GM06990 (cell line): ENCODE results near the gene PPP3CB.

Experiments
- DNase-seq: peaks from one replicate; pipeline ENCODE4 v3.0.0-alpha.2; 2011; ENCODE audit not compliant: insufficient read length; ENCODE audit errors: extremely low read depth
- H3K27me3 ChIP-seq: replicated peaks from 2 replicates; pipeline ENCODE4 v1.6.0; 2011; ENCODE audit warnings: low read length; ENCODE audit not compliant: control insufficient read depth, insufficient read depth
- H3K36me3 ChIP-seq: 2 replicates; pipeline ENCODE4 v1.5.1; 2011; ENCODE audit warnings: low read length; ENCODE audit not compliant: control insufficient read depth, insufficient read depth
- H3K4me3 ChIP-seq: replicated peaks from 2 replicates; pipeline ENCODE4 v1.5.1; 2011; ENCODE audit warnings: low read depth, mild to moderate bottlenecking, control low read depth, low read length
- CTCF ChIP-seq: IDR thresholded peaks from 2 replicates; pipeline ENCODE4 v1.5.1; 2011; ENCODE audit warnings: low read length, control low read depth, mild to moderate bottlenecking, inconsistent platforms; ENCODE audit not compliant: insufficient read depth, poor library complexity, severe bottlenecking

The PPP3CB gene

GRCh38 chr10:73509695-73510094 lies 13.9 kb upstream of the PPP3CB start:
- H3K4me3 ChIP-seq, result no peak overlapping the region
- no peak for TF ChIP-seq CTCF
- no peaks in the 10 kb centered on the region; the same call in 1 of the 2 replicates for H3K36me3 ChIP-seq
- no peaks in the 10 kb centered on the region for H3K27me3 ChIP-seq
- no peak for DNase-seq

- no peaks in the 10 kb centered on the region for H3K27me3 ChIP-seq
- H3K4me3 ChIP-seq, result no peak overlapping the region
- no peak for TF ChIP-seq CTCF
- H3K36me3 ChIP-seq, result no peaks in the 10 kb centered on the region; the same call in none of the 2 replicates
- DNase-seq, result no peak
These were observed 10.7 kb upstream of the PPP3CB start for GRCh38 chr10:73506491-73506890.

DNA sequence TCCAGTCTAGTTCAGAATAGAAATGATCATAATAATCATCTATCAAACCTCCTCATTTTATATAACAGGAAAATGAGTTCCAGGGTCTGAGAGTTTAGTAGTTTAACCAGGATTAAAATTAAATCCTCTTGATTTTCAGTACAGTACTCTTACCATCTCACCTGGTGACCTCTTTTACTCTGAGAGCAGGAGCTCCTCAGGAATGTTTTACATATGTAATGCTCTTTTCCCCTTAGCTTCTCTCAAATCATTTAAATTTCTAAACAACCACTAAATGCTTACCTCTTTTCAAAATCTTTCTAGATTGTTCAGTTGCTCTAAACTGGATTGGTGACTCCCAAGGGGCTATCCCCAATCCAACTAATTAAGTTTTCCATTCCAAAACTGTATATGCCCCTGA lies 10.2 kb upstream of the PPP3CB start:
- H3K27me3 ChIP-seq, result no peaks in the 10 kb centered on the region
- no peak for TF ChIP-seq CTCF
- no peak overlapping the region for H3K4me3 ChIP-seq
- DNase-seq, result no peak
- H3K36me3 ChIP-seq, result no peaks in the 10 kb centered on the region; the same call in none of the 2 replicates

DNA sequence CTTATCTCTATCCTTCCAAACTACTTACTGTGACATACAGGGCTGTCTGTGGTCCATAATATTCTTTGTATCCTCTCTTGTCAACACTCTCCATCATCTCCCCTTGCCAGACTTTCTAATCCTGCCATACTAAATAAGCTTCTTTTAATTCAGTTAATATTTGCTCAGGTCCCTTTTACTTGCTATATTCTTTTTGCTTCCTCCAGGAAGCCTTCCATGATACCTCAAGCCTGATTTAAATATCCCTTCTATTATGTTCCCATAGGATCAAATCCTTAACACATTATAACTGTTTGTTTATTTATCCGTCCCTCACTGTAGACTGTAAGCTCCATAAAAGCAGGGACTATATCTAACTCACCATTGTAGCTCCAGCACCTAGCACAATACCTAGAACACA lies 7.2 kb upstream of the PPP3CB start:
- no peak for TF ChIP-seq CTCF
- no peak for DNase-seq
- Histone ChIP-seq H3K27me3 (no peaks in the 10 kb centered on the region), H3K36me3 (no peaks in the 10 kb centered on the region; the same call in none of the 2 replicates), H3K4me3 (no peak overlapping the region)

DNA sequence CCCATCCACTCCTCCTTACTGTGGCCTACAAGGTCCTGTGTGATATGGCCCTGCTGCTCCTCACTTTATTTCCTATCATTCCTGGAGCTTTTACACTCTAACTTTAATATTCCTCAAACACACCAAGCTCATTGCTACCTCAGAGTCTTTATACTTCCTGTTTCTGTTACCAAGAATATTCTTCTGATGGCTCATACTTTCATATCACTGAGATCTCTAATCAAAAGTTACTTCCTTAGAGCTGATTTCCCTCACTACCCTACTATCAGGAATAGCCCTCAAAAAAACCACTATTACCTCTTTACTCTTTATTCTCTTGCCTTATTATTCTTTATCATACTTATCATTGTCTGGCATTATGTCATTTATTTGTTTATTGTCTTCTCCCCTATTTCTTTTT lies 5.8 kb upstream of the PPP3CB start:
- TF ChIP-seq CTCF, result no peak
- H3K36me3 ChIP-seq, result no peaks in the 10 kb centered on the region; the same call in none of the 2 replicates
- H3K27me3 ChIP-seq, result no peaks in the 10 kb centered on the region
- DNase-seq, result no peak
- no peak overlapping the region for H3K4me3 ChIP-seq

DNA sequence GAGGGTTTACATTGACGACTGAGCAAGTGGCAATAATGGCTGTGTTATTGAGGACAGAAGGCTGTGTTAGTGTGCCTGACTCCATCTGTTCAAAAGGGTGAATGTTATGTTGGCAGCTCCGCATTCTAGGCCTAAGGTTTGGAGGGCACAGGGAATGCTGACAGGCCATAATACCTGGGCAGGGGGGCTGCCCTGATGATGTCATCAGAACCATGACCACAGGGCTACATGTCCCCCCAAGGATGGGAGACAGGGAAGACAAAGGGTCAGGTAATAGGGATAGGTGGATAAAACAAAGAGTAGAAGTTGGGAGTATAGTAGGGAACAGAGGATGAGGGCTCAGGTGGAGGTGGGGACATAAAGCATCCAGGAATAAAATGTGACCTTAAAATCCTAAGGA lies 1.8 kb upstream of the PPP3CB start:
- no peak for TF ChIP-seq CTCF
- DNase-seq, result no peak
- Histone ChIP-seq H3K27me3 (no peaks in the 10 kb centered on the region), H3K4me3 (no peak overlapping the region), H3K36me3 (no peaks in the 10 kb centered on the region)
